Hippocampal formation (tissue), 2 donors: ENCODE results near the gene SPRYD3.

ENCODE experiments used
- DNase-seq, 2 donors: peaks; one replicate each; lab custom pipeline; 2025; lab: John Stamatoyannopoulos, UW

The SPRYD3 gene

DNA sequence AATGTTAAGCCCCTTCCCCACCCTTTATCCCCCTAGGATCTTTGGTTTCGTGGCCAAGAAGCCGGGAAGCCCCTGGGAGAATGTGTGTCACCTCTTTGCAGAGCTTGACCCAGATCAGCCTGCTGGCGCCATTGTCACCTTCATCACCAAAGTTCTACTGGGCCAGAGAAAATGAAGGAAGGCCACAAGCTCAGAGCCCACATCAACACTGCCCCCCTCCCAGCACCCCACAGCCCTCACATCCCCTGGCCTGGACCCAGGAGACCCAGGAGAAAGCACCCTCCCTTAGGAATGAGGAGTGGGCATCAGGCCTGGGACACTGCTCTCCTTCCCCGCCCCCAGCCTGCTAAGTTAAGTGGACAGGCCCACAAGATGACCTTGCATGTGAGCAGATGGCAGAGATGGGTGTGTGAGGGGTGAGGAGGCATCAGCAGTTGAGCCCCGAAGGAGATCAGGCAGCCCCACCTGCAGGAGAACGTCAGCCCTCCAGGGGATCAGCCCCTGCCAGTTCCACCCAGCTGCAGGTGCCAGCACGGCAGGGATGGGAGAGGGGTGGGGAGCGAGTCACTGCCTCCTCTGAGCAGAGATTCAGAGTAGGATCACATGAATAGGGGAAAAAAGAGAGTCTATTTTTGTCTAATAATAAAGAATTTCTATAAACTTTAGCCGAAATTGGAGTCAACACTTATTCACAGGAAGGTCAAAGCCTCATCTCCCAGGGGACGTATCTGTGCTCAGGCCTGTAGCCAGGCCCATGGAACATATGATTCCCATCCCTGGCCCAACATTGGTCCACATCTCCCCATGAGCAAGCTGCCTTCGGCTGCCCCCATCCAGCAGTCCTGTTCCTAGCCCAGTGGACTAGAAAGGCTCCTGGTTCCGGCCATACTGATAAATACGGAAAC is 15.2 kb downstream of the SPRYD3 start:
- no peak for DNase-seq

DNA sequence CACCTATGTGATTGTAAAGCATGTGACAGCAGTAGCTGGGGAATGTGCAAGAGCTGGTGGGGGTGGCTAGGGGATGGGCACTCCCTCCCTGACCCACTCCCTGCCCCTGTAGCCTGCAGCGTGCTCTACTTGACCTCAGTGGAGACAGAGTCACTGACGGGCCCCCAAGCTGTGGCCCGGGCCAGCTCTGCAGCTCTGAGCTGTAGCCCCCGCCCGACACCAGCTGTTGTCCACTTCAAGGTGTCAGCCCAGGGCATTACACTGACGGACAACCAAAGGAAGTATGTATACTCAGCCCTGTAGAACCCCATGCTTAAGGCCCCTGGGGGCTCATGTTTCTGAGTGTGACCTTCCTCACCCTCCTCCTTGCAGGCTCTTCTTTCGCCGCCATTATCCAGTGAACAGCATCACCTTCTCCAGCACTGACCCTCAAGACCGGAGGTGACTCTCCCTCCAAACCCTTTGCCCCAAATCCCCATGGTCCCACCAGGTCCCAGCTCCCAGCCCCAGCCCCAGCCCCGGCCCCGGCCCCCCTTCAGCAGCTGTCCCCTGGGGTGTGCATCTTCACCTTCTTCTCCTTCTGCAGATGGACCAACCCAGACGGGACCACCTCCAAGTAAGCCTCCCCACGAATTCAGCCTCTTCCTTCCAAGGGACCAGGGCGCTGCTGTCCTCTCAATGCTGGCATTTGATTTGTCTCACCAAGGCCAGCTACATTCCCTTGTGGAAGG is 16.0 kb downstream of the SPRYD3 start:
- DNase-seq, result no peak

DNA sequence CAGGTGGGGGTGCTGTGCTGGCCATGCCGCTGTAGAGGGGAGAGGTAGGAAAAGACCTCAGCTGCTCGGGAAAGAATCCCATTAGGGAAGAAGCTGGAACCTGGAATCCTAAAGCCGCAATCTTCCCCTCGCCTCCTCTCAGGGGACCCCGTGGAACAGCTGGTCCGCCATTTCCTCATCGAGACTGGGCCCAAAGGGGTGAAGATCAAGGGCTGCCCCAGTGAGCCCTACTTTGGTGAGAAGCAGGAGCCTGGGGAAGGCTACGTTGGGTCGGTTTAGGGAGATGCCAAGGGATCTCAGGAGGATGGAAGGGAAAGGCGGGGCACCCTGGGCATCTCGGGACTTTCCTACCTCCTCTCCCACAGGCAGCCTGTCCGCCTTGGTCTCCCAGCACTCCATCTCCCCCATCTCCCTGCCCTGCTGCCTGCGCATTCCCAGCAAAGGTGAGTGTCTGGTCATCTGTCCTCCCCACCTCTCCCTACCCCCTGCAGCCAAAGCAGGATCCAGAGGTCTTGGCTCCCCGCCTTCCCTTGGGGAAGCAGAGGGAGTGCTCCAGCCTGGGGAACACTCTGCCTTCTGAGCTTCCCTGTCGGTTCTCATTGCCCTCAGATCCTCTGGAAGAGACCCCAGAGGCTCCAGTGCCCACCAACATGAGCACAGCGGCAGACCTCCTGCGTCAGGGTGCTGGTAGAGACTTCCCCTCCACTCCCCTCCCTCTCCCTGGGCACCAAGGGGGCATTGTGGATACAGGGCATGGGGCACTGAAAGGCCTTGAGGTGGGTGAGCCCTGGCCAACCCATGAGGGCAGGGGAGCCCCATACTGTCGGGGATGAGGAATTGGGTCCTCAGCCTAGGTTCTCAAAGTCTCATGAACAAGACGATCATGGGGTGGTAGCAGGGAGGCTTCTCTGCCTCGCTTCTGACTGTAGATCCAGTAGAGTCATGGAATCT is 16.9 kb downstream of the SPRYD3 start:
- DNase-seq, result no peak

DNA sequence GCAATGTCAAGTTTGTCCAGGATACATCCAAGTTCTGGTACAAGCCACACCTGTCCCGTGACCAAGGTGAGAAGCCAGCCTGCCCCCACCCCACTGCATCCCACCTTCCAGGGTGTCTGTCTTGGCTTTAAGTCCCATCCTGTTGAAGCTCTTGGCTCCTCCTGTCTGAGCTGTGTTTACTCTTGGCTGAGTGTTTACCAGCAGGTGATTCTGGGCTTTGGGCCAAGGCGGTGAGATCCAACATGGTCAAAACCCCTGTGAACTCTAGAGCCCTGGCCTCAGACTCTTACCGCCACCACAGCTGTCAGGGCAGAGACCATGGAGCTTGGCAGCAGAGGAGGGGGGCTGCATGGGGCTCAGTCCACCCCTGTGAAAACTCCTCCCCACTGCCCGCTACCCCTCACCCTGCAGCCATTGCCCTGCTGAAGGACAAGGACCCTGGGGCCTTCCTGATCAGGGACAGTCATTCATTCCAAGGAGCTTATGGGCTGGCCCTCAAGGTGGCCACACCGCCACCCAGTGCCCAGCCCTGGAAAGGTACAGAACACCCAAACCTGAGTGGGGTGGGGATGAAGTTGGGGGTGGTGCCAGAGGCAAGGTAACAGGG is 17.7 kb downstream of the SPRYD3 start:
- DNase-seq, result no peak

DNA sequence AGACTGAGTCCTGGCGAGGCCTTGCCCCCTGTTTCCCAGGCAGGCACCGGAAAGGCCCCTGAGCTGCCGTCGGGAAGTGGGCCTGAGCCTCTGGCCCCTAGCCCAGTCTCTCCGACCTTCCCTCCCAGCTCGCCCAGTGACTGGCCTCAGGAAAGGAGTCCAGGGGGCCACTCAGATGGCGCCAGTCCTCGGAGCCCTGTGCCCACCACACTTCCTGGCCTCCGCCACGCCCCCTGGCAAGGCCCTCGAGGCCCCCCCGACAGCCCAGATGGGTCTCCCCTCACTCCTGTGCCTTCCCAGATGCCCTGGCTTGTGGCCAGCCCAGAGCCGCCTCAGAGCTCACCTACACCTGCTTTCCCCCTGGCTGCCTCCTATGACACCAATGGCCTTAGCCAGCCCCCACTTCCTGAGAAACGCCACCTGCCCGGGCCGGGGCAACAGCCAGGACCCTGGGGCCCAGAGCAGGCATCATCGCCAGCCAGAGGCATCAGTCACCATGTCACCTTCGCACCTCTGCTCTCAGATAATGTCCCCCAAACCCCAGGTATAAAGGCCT is 18.4 kb downstream of the SPRYD3 start:
- DNase-seq, result no peak

DNA sequence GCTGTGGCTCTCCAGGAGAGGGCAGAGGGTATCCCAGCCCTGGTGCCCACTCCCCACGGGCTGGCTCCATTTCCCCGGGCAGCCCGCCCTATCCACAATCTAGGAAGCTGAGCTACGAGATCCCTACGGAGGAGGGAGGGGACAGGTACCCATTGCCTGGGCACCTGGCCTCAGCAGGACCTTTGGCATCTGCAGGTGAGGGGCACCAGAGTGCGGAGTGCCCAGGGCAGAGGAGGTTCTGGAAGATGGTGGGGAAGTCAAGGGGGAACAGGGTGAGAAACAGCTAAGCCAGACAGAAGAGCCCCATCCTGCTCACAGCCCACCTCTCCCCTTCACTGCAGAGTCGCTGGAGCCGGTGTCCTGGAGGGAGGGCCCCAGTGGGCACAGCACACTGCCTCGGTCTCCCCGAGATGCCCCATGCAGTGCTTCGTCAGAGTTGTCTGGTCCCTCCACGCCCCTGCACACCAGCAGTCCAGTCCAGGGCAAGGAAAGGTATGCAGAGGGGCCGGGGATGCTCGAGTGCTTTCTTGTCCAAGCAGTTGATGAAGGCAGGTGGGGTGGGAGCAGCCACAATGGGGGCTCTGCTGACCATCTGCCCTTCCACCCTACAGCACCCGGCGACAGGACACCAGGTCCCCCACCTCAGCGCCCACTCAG is 19.0 kb downstream of the SPRYD3 start:
- no peak for DNase-seq

DNA sequence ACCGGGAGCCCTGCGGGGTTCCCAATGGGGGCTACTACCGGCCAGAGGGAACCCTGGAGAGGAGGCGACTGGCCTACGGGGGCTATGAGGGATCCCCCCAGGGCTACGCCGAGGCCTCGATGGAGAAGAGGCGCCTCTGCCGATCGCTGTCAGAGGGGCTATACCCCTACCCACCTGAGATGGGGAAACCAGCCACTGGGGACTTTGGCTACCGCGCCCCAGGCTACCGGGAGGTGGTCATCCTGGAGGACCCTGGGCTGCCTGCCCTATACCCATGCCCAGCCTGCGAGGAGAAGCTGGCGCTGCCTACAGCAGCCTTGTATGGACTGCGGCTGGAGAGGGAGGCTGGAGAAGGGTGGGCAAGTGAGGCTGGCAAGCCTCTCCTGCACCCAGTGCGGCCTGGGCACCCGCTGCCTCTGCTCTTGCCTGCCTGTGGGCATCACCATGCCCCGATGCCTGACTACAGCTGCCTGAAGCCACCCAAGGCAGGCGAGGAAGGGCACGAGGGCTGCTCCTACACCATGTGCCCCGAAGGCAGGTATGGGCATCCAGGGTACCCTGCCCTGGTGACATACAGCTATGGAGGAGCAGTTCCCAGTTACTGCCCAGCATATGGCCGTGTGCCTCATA is 19.6 kb downstream of the SPRYD3 start:
- DNase-seq, result no peak

DNA sequence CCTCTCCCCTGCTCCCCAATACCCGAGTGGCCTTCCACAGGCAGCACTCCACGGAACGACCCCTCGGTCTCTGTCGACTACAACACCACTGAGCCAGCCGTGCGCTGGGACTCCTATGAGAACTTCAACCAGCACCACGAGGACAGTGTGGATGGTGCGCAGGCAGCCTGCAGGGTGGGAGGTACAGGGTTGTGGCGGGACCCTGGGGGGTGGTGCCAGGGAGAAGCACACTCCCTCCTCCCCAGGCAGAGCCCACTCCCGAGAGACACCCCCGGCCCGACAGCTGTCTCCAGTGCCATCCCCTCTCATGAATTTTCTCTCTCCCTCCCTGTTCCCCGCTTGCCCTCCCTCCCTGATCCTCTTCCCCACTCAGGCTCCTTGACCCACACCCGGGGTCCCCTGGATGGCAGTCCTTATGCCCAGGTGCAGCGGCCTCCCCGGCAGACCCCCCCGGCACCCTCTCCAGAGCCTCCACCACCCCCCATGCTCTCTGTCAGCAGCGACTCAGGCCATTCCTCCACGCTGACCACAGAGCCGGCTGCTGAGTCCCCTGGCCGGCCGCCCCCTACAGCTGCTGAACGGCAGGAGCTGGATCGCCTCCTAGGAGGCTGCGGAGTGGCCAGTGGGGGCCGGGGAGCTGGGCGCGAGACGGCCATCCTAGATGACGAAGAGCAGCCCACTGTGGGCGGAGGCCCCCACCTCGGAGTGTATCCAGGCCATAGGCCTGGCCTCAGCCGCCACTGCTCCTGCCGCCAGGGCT is 20.3 kb downstream of the SPRYD3 start:
- no peak for DNase-seq

DNA sequence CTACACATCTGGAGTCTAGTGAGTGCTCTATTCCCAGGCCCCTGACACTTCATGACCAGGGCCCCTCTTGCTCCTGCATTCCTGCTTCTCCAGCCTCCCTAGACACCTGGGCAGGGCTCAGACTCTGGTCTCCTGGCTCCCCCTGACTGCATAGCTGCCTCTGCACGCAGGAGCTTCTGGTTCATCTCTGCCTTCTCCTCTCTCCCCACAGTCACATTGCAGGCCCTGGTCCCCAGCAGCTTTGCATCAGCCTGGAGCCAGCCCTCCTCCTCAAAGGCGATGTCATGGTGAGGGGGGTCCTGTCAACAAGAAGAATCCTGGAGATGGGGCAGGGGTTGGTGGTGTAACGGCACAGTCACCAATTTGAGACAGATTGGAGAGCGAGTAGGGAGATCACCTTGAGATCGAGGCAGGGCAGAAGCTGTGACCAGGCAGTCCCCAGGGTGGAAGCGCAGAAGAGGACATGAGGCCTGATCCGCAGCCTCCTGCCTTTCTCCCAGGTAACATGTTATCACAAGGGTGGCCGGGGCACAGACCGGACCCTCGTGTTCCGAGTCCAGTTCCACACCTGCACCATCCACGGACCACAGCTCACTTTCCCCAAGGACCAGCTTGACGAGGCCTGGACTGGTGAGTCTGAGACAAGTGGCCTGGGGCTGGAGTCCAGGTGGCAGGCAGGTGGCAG is 21.2 kb downstream of the SPRYD3 start:
- no peak for DNase-seq

DNA sequence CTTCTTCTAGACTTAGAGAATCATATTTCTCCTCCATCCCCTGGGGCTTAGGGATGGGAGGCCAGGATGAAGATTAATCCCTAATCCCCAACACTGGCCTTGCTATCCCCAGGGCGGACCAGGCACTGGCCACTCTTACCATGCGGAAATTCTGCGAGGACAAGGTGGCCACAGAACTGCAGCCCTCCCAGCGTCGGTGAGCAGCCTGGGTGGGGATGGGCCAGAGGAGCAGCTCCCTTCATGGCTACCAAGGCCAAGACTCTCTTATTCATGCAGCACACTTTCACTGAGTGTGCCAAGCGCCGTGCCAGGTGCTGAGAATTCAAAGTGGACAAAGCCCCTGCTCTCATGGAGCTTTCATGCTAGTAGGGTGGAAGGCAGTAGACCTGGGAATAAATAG is 22.3 kb downstream of the SPRYD3 start:
- DNase-seq, result no peak

DNA sequence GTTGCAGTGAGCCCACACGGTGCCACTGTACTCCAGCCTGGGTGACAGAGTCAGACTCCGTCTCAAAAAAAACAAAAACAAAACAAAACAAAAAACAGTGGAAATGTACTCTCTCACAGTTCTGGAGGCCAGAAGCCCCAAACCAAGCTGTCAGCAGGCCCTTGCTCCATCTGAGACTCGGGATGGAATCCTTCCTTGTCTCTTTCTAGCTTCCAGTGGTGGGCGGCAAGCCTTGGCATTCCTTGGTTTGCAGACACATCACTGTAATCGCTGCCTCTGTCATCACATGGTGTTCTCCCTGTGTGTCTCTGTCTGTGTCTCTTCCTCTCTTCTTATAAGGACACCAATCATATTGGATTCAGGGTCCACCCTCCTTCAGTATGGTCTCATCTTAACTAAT is 22.9 kb downstream of the SPRYD3 start:
- DNase-seq, result no peak

DNA sequence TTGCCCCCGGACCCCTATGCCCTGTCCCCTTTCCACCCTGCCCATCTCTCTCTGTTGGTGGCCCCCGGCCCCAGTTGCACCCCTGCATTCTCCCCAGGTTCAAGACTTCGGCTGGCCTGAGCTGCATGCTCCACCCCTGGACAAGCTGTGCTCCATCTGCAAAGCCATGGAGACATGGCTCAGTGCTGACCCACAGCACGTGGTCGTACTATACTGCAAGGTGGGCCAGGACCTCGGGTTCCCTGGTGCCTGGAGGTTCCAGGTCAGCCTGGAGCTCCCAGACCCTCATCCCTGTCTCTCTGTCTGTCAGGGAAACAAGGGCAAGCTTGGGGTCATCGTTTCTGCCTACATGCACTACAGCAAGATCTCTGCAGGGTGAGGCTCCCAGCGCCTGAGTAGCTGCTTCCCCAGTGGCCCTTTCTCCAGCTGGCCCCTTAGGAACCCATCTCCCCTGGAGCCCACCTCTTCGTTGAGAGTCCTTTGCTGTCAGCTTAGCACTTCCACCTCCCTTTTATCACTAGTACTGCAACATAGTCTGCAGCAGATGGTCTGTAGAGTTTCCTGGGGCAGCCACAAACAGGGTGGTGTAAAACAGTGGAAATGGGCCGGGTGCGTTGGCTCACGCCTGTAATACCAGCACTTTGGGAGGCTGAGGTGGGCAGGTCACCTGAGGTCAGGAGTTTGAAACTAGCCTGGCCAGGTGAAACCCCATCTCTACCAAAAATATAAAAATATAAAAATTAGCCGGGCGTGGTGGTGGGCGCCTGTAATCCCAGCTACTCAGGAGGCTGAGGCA is 23.5 kb downstream of the SPRYD3 start:
- DNase-seq, result no peak

DNA sequence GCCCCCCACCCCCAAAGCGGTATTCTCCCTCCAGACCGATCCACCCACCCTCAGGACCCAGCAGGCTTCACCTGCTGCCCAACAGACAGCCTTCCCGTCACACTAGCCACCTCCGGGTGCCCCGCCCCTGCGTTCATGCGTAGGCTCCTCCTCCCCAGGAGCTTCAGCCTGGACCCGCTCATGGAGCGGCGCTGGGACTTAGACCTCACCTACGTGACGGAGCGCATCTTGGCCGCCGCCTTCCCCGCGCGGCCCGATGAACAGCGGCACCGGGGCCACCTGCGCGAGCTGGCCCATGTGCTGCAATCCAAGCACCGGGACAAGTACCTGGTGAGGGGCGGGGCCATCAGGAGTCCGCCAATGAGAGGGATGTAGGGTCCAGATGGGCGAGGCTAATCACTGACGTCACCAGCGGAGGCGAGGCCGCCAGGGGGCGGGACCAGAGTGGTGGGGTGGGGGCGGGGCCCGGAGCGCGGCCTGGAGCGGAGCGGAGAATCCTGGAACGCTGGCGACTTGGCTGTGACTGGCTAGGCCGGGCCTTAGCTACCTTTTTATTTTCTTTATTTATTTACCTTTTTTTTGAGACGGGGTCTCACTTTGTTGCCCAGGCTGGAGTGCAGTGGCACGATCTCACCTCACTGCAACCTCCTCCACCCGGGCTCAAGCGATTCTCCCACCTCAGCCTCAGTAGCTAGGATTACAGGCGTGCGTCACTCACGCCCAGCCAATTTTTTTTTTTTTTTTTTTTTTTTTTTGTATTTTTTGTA is 24.9 kb downstream of the SPRYD3 start:
- peak; percentile 93 to 98 for DNase-seq

DNA sequence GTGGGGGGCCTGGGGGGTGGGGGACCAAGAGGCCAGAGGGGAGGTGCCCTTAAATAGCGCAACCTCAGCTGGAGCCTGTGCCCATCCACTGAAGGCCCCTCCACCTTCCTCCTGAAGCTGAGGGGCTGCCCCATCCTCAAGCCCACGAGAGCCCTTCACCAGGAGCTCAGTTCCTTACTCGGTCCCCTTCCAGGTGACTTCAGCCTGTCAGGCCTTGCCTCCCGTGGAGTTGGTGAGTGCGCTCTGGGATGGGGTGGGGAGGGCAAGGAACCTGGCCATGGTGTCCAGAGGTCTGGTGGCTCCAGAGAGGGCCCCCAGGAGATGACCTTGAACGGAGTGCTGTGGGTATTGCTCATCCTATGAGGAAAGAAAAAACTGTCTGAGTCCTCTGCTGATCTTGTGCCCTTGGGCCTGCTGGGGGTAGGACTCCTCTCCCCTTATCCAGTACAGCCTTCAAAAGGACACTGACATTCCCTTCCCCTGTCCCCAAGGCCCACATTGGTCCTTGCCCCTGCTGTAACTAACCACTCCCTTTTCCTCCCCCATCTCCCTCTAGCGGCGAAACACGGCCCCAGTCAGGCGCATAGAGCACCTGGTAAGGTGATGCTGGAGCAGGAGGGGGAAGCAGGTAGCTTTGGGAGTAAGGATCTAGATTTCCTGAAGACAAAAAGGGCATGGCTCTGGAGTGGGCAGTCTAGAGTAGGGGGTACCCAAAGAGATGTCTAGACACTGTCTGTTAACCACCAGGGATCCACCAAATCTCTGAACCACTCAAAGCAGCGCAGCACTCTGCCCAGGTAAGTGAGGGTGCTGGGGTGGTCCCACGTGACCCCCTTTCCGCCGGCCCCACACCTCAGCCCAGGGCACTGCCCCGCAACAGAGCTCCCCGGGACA is 25.7 kb downstream of the SPRYD3 start:
- DNase-seq, result peak; percentile 48 to 63

DNA sequence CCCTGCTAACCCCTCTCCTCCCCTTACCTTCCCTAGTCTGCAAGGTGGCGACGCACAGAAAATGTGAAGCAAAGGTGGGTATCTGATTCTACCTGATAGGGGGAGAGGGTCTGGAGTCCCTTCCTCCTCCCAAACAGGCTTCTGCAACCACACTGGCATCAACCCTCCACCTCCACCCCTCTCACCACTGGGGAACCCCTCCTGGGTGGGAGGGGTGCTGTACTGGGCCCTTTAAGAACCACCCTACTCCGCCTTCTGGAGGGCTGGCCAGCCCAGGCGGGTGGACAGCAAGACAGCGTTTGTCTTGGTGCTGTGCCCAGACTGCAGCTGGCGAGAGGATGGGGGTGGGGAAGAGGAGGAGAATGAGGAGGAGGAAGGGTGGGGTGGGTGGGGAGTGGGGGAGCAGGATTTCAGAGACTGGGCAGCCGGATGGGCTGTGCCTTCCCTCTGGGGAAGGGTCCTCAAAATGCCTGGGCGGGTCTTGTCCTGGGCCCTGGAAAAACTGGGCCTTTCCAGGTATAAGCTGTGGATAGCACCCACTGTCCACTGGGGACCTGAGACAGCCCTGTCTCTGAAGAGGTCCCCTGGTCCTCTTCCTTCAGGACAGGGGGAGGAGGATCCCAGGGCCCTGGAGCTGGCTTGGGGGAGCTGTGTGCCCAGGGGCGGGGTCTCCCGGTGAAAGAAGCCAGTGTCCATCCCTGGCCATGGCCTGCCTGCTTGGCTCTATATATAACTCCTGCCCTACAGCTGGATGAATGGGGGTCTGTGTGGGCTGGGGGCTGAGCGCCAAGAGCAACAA is 26.6 kb downstream of the SPRYD3 start:
- peak; percentile 88 to 89 for DNase-seq
